Measurements from ENCODE around the gene ADAM21.
"Not testable (repeated sequence)": the region's sequence is repeated elsewhere in the genome, so short reads cannot be mapped to it uniquely, and the experiment has no call there.

ADAM21 gene

DNA sequence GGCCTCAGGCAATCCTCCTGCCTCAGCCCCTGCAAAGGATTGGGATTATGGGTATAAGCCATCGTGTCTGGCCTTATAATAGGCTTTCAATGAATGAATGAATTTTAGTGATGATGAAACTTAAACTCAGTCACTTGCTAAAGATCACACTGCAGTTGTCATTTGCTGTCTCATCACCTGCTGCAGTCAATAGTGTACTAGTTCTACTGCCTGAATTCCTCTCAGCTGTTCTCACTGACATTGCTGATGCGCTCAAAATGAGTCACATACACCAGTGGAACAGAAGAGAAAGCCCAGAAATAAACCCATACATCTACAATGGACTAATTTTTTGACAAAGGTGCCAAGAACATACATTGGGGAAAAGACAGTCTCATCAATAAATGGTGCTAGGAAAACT, 29.4 kb upstream of the ADAM21 start:
- no peak for DNase-seq (ENCODE audit: extremely low spot score)
- TF ChIP-seq, protein P1, sequence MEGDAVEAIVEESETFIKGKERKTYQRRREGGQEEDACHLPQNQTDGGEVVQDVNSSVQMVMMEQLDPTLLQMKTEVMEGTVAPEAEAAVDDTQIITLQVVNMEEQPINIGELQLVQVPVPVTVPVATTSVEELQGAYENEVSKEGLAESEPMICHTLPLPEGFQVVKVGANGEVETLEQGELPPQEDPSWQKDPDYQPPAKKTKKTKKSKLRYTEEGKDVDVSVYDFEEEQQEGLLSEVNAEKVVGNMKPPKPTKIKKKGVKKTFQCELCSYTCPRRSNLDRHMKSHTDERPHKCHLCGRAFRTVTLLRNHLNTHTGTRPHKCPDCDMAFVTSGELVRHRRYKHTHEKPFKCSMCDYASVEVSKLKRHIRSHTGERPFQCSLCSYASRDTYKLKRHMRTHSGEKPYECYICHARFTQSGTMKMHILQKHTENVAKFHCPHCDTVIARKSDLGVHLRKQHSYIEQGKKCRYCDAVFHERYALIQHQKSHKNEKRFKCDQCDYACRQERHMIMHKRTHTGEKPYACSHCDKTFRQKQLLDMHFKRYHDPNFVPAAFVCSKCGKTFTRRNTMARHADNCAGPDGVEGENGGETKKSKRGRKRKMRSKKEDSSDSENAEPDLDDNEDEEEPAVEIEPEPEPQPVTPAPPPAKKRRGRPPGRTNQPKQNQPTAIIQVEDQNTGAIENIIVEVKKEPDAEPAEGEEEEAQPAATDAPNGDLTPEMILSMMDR (IDR thresholded peaks at IDR 0.05; ENCODE audit: control extremely low read depth, extremely low read depth, low read depth, missing control alignments) = no peak
- POLR2A ChIA-PET = no interaction called here
- CTCF ChIA-PET = interaction anchor here (1.2 to 1.6 kb wide), 2 partner anchors 12 to 18 kb away, joined by 3 read pairs; no protein-coding TSS in a partner anchor

DNA sequence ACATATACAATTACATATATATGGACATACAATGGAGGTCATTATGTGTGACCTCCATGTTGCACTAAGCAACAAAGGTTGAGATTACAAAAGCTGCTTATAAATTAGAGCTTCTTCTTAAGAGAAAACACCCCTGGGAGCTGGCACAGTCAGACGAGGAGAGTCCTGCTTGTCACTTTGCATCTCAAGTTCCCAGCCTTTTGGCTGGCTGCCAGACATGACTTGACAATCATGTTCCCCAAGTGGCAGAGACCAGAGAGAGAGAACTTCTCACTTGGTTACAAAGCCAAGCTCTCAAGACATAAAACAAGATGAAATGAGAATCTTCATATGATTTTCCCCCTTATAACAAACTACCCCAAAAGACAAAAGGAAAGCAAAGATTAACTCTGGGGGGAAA, 26.6 kb upstream of the ADAM21 start:
- no peak for DNase-seq (ENCODE audit: extremely low spot score)
- TF ChIP-seq, protein P1 (IDR thresholded peaks at IDR 0.05; ENCODE audit: control extremely low read depth, extremely low read depth, low read depth, missing control alignments) = no peak
- ChIA-PET CTCF (no interaction called here), POLR2A (no interaction called here)

GRCh38 chr14:70426555-70426954, 25.4 kb upstream of the ADAM21 start:
- POLR2A ChIA-PET; DNase-seq (ENCODE audit: extremely low spot score); CTCF ChIA-PET: not testable (repeated sequence)

DNA sequence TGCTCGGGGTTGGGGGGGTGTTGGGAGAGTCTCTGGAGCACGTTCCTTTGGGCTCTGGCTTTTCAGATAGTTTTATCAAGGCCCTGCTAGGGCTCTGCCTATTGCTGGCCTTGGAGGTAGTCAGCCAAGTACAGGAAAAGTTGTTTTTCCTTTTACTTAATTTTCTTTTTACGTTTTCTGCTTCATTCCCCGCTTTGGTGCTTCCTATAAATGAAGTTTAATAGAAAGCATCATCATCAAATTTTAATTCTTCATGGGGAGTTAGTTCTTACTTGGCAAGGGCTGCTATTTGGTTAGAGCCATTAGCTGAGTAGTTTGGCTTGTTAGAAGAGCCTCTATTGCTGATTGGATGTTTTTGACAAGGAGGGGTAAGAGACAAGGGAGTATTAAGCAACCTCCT, 15.1 kb upstream of the ADAM21 start:
- no peak for DNase-seq (ENCODE audit: extremely low spot score)
- TF ChIP-seq, protein P1 (IDR thresholded peaks at IDR 0.05; ENCODE audit: control extremely low read depth, extremely low read depth, low read depth, missing control alignments) = no peak
- ChIA-PET CTCF (no interaction called here), POLR2A (no interaction called here)

DNA sequence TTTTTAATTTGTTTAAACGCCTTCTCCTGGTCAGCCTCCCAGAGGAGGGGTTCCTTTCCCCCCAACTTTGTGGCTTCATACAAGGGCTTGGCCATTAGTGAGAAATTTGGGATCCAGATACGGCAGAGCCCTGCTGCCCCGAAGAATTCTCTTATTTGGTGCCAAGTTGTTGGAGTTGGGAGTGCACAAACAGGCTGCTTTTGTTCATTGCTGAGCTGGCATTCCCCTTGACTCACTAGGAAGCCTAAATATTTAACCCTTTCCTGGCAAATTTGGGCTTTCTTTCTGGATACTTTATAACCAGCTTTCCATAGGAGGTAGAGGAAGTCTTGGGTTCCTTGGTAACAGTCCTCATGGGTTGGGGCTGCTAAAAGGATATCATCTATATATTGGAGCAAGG, 10.3 kb upstream of the ADAM21 start:
- ChIA-PET POLR2A (no interaction called here), CTCF (no interaction called here)
- DNase-seq (ENCODE audit: extremely low spot score) = no peak
- TF ChIP-seq, protein P1 (IDR thresholded peaks at IDR 0.05; ENCODE audit: control extremely low read depth, extremely low read depth, low read depth, missing control alignments) = no peak

- TF ChIP-seq, protein P1 (IDR thresholded peaks at IDR 0.05; ENCODE audit: control extremely low read depth, extremely low read depth, low read depth, missing control alignments) = no peak
- DNase-seq (ENCODE audit: extremely low spot score) = no peak
- ChIA-PET CTCF (no interaction called here), POLR2A (no interaction called here)
Measured at GRCh38 chr14:70442750-70443149, 9.2 kb upstream of the ADAM21 start.

DNA sequence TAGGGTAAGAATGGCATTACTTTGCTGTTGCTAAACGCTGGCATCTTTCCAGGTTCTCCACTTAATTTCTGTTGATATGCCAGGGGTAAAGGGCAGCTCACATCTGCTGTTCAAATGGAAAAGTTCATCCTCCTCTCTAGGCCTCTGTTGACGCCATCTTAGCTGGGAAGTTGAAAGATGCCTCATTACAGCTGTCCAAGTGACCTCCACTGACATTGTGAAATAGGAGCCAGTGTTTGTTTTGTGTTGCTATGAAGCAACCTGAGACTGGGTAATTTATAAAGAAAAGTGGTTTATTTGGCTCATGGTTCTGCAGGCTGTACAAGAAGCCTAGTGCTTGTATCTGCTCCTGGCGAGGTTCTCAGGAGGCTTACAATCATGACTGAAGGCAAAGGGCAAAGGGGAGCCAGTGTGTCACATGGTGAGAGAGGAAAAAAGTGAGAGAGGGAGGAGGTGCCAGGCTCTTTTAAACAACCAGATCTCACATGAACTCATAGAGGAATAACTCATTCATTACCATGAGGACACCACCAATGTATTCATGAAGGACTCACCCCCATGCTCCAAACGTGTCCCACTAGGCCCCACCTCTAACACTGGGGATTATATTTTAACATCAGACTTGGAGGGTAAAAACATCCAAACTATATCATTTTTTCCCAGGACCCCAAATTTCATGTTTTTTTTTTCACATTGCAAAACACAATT, 3.2 kb upstream of the ADAM21 start:
- DNase-seq (ENCODE audit: extremely low spot score) = no peak
- ChIA-PET POLR2A (no interaction called here), CTCF (no interaction called here)
- TF ChIP-seq, protein P1 (IDR thresholded peaks at IDR 0.05; ENCODE audit: control extremely low read depth, extremely low read depth, low read depth, missing control alignments) = no peak

Data from GM10248 (cell line).